NCI-H2227 (cell line): Measurements from ENCODE around the gene PMEPA1.

ENCODE experiments used
- DNase-seq: peaks from one replicate; lab custom pipeline; 2025; ENCODE audit not compliant: unreplicated experiment; lab: John Stamatoyannopoulos, UW

PMEPA1 gene

DNA sequence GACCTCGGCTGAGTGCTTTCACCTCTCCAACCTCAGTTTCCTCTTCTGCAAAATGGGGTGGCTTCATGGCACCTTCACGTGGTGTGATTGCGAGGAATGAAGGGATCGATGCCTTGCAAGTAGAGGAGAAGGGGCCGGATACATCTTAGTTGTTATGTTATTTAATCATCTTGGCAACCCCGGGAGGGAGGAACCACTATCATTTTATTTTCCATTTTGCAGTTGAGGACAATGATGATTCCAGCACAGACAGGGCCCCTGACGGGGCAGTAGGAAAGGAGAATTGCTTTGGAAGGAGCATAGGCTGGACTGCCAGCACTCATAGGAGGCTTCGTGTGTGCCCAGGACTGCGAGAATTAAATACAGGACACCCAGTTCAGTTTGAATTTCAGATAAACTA lies 2.5 kb upstream of the PMEPA1 start:
- DNase-seq: no peak

DNA sequence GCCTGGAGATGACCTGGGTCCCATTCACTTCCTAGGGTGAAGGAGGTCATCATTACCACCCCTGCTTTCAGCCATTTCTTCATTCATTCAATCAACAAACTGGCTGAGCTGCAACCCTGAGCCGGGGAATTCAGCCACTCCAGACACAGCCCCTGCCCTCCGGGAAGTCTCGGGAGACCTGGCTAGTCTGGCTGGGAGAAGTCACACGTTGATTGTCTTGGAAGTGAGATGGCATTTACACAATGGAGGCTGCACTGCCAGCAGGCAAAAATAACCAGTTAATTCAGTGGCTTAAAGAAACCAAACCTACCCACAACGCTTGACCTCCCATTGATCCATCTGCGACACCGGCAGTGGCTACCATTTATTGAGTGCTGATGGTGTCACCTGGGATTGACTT lies 2.0 kb upstream of the PMEPA1 start:
- DNase-seq: no peak

DNA sequence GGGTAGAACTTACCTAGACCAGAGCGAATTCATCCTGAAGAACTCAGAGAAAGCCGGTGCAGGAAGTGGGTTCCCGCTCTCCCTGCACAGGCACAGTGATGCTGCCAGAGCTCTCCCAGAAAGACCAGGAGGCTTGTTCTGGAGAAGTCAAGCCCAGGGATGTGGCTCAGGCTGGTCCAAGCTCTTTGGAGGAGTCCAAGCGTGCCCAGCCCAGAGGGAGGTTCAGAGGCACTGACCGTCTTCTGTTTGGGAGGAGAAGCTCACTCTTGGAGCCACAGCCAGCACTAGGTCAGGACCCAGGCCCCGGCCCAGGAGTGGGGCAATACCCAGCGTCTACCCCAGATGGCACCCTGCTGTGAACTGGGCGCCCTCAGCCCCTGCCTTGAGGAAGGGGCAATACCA lies 1.5 kb upstream of the PMEPA1 start:
- DNase-seq: no peak

DNA sequence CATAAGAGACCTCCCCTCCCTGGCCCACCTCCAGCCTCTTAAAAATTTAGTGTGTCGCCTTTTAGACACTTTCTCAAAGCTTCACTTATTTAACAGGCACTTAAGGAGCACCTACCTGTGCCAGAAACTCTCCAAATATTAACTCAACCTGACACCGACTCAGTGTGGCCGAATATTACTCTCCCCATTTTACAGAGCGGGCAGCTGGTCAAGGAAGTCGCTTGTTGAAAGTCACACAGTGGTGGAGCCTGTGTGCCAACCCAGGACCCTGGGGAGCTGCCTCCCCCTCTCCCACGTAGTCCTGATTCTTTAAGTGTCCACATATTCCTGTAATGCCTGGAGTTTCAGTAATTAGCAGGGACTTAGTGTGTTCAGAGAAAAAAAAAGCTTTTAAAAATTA lies 1.0 kb upstream of the PMEPA1 start:
- no peak for DNase-seq

DNA sequence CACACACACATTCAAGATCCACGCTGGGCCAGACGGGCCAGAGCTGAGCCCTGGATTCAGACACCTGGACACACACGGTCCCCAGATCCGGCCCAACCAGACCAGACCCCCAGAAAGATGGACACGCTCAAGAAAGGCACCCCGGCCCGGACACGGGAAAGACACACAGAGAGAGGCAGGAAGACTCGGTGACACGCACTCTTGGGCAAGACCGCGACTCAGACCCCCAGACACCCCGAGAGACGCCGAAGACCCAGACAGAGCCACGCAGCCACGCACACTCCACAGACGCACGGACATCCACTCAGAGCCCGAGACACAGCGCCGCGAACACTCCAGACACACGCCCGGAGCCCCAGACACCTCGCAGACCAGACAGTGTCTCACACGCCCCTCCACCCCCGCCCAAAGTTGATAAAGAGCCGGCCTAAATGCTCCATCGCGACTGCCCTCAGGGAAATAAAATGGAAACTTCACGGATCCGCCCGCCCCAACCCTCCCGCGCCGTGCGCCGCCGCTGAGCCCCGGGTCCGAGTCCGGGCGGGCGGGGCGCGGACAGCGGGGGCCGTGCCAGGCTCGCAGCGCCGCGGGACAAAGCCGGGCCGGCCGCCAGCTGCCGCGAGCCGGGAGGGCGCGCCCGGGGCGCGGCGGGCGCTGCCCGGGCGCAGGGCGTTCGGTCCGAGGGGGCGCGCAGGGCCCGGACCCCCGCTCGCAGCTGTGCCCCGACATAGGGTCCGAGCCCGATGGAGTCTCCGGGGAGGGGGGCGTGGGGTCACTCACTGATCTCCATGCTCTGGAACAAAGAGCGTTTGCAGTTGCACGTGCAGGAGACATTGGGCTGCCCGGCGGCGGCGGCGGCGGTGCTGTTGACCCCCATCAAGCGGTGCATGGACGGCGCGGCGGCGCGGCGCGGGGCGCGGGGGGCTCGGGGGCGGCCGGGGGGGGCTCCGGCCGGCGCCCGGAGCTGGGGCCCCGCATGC lies 831 bp downstream of the PMEPA1 start:
- no peak for DNase-seq

DNA sequence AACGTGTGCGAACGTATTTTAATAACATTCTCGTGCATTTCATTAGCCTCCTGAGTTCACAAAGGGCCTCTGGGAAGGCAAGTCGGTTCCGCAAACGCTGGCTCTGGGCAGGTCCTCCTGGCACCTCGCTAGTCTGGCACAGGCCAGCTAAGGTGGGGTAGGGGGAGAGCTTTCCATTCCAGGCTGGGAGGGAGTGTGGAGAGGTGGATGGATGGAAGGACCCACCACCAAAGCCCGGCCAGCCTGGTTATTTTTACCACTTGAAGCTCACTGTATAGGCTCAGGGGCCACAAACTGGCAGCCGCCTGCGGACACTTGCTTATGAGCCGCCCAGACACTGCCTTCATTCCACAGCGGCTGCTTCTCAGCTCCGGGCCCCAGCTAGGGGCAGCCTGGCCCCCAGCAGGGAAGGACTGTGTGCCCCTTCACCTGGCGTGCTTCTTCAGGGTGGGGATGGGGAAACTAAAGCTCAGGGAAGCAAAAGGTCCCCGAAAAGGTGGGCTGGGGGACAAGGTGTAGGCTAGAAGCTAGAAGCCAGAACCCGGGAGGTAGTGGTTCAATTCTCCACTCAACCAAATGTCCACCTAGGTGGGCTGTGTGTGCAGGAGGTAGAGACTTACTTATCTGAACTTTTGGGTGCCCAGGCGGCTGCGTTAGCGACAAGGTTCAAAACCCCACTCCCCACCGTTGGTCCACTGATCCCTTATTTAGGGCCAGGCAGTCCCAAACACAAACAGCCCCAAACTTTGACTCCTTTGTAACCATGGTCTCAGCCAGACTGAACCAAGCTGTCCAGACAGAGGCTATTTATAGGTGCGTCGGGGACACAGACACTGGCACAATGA lies 1.7 kb downstream of the PMEPA1 start:
- DNase-seq: no peak

DNA sequence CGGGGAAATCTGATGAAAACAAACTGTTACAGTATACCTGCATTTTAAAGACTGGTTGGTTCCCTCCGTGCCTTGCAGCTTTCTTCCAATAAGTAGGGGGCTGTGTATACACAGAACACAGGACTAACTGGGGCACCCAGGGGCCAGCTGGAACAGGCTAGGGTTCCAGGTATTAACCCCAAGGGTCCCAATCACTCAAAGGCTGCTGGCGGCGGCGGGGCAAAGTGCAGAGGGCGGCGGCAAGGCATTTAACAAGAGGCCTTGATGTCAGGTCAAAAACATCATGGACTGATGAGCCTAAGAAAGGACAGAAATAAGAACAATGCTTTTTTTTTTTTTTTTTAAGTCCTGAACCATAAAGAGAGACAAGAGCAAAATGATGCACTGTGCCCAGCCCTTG lies 2.5 kb downstream of the PMEPA1 start:
- DNase-seq: no peak

DNA sequence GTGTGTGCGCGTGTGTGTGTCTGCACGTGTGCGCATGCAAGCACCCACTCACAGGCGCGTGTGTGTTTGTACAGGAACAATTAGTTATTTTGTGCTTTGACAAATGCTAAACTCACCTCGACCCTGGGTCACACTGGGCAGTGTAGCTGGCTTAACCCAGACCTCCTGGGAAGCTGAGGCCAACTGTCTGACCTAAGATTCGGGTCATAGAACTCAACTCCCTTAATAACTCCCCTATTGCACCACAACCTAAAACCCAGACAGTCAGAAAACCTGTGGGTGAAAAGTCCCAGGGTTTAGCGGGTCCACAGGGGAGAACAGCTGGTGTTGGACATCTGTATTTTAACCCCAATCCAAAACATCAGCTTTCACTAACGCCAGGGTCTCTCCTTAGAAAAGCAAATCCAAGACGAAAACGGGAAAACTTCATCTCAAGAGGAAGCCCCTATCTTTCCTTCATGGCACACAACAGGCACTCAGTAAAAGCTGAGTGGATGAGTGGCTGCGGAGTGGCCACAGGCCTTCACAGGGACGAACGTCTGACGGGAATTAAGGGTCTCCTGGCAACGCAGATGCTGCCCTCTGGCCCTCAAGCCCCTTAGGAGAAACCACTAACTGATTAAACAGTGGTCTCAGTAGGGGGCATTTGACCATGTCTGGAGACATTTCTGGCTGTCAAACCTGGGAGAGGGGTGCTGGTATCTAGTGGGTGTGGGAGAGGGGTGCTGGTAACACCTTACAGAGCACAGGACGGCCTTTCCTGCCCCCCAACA lies 4.5 kb downstream of the PMEPA1 start:
- DNase-seq: no peak

DNA sequence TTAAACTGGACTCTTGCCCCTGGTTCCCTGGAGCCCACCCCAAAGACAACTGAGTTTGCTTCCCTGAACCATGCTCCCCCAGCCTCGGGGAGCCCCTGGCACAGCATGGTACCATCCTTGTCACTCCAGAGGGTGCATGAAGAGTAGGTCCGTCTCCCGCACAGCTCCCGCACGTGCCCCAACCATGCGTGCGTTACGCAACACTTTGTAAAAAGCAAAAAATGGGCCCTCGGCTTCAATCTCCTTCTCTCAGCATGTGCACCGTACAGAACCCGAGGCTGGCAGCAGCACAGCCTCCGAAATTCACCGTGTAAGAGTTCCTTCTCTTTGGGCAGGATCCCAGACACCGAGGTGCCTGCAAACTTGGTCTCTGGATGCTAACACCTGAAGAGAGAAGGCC lies 5.6 kb downstream of the PMEPA1 start:
- no peak for DNase-seq

DNA sequence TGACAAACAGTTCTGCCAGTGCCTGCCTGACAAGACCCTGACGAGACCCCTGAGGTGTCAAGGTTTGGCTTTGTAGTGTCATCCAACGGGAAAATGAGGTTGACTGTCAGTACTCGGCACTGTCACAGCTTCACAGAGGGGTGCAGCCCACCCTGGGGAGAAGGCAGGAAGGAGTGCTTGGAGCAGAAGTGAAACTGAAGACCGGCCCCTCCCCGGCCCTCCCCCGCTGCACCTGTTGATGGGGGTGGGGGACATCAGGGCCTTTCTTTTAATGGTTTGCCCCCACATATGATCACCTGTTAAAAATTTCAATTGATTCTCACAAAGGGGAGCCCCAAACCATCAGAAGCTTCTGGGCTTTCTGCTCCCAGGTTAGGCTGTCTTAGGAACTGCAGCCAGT lies 6.8 kb downstream of the PMEPA1 start:
- DNase-seq: no peak

DNA sequence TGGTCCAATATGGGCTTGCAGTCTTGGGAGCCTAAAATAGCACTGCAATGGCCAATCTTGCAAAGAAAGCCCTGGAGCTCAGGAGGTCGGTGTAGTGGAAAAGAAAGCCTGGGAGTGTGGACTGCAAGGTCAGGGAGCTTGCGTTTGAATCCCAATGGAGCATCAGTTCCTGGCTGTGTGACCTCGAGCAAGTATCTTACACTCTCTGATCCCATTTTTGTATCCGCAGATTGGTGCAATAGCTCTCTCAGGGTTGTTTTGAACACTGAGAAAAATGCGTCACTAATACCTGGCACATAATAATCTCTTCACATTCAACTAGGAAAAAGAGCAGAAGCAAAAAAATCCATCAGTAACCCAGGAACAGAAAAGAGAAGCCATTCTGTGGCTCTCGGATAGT lies 7.3 kb downstream of the PMEPA1 start:
- no peak for DNase-seq

DNA sequence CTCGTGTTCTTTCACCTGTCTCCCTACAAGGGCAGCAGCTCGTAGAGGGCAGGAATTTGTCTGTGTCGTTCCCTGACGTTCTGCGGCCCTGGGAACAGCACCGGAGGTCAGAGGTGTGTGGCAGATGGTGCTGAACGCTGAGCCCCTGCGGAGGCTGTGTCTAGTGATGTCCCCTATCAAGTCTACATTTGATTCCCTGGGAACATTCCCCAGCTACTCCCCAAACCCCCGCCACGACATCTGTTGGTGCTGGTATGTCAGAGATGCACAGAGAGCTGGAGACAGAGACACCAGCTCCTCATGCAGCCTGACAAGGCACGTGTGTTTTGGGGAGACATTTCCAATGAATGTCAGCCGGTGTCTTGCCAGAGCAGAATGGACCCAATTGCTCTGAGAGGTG lies 7.7 kb downstream of the PMEPA1 start:
- no peak for DNase-seq

DNA sequence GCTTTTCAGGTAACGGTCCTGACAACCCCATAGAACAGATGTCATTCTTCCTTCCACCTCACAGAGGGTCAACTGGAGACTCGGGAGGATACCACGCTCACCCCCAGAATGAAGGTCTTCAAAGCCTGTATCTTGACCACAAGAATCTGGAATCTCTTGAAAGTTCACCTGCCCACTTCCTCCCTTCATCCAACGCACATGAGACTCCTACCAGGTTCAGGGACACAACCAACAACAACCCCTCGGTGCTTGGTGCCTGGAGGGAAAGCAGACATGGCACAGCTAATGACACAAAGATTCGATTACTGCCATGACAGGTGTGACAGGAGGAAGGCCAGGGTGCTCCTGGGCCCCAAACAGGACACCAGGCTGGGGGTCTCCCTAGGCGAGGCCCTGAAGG lies 8.2 kb downstream of the PMEPA1 start:
- no peak for DNase-seq

DNA sequence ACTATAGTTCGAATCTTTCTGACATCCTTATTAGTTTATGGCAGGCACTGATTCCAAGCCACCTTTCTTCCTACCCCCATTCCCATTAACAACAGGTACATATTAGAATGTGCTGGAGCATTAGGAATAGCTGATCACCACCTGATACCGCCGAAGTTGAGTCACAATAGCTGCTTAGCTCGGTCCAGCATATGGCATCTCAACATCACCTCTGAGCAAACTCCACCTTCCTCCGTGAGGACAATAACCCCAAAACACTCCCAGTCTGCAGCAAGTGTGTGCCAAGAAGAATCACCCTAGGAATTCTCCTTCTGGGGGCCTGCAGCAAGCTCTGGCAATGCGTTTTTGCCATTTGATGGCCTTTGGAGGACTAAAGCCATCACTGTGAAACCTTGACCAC lies 8.7 kb downstream of the PMEPA1 start:
- DNase-seq: no peak

DNA sequence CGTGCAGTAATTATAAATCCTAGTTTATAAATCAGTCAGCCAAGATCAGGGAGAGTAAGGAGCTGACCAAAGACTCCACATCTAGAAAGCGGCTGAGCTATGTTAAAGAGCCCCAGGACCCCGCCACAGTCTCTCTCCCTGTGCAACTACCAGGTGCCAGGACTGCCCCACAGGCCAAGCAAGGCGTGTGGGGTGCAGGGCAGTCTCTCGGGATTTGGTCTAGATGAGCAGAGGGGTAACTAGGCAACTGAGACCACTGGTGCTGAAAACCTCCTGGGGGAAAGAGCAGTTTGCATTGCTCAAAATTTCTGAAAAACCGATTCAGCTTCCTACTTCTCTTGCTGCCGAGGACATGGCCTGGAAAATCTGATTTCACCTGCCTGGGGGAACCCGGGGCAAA lies 10.4 kb downstream of the PMEPA1 start:
- no peak for DNase-seq

DNA sequence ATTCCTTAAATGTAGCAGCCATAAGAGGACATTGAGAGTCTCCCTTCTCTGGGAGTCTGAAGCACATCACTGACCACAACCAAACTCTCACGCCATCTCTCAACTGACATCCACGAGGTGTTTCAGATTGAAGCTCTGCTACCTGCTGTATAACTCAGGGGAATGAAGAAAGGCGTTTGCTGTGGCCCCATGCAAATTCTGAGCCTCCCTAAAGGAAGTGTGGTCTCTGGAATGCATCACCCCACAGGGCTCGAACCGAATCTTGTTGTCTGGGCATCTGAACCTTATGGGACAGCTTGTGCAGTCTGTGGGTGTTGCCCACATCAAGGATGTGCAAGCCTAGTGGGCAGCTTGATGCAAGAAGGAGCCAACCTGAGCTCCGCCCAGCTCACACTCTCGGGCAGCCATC lies 10.9 kb downstream of the PMEPA1 start:
- no peak for DNase-seq

DNA sequence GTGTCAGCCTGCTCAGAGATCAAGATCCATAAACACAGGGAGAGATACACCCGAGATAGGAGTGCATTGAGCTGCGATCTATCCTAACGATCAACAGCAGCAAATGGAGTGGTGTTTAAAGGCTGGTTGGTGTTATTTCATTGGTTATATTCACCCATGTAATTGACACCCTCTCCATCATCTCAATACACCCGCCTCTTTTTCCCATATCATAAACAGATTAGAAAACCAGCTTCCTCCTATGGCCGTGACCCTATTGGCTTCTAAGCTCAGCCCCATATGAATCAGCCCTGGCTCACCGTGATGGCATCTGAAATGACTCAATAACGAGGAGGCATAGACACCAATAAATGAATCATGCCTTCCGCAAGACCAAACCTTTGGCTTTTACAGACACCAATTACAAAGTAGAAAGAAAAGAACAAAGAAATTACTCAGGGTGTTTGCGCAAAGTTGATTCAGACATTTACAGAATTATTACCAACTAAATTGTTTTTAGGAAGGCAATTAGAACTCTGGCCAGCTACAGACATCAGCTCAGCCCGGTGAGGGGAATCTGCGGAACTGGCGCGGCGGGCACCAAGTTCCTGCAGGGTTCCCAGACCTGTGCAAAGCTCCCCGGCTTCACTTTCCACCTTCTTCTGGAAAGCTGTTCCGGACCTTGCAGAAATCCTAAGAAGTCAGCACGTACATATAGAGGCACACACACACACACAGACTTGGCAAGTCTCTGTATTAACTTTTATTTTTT lies 11.5 kb downstream of the PMEPA1 start:
- no peak for DNase-seq

DNA sequence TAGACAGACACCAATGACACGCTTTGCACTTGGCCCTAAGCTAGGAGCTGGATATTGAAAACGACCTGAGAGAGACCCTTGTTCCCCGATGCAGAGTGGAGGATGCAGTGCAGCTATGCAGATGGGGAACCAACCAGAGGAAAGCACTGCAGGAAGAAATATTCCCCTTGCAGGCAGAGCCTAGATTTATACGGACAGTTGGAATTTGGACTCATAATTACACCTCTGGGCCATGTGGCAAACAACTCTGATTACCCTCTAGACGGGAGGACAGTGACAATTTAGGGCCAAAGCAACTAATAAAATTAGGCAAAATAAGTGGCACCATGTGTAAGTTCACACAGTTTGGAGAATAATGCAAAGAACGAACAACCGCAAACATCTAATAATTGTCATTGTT lies 12.3 kb downstream of the PMEPA1 start:
- no peak for DNase-seq

DNA sequence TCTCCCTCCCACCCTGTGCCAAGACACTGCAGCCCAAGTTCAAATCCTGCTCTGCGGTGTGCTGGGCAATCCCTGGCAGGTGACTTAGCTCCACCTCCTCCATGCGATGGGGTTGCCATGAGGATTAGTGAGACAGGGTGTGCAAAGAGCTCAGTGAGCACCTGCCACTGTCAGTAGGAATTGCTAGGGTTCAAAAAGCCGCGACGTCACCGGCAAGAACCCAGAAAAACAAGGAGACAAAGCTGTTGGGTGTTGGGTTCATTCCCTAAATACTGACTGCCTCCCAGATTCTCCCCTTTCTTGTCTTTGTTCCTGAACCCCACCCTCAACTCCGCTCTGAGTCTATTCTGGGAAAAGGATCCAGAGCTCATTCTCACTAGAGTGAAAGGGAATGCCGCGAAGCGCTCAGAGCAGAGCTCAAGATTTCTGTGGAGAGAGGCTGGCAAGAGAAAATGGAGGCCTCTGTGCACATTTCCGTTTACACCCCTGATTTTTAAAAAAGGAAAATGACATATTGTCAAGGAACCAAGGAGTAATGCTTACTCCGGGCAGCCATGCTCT lies 13.3 kb downstream of the PMEPA1 start:
- no peak for DNase-seq

DNA sequence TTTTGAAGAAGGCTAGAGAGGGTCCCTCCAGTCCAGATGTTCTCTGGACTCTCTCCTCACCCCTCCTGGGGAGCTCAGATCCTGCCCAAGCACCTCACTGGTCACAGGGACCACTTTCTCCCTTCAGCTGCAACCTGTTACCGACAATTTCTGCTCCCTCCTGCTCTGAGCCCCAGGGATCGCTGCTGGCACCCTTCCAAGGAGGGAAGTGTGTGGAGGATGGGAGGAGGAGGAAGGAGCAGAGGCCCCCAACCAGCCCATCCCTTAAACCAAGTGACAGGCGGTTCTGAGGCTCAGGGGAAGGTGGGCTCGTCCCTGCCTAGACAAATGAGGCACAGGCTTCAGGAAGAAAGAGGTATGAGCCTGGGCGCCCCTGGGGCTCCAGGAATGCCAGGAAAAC lies 13.9 kb downstream of the PMEPA1 start:
- DNase-seq: no peak
